HG02885 (cell line): ENCODE measurements around the gene PPP1R1C.
"Not testable (repeated sequence)": the region's sequence is repeated elsewhere in the genome, so short reads cannot be mapped to it uniquely, and the experiment has no call there.

Source experiments
- ATAC-seq: cut with Tn5 transposase; IDR thresholded peaks from one replicate; pipeline ENCODE4 v1.9.1; 2021; ENCODE audit warnings: mild to moderate bottlenecking; ENCODE audit not compliant: unreplicated experiment, poor library complexity

Gene PPP1R1C

GRCh38 chr2:181985632-181986205 lies at the start of gene PPP1R1C:
Gene PPP1R1C (plus strand): TSS chr2:181985853. CDS start chr2:181986111, 258 bp downstream.
- no peak for ATAC-seq

- no peak for ATAC-seq
Measured at GRCh38 chr2:181937473-181937872, 48.2 kb upstream of the PPP1R1C start.

- no peak for ATAC-seq
Measured at GRCh38 chr2:181943411-181944124, 42.1 kb upstream of the PPP1R1C start.

- ATAC-seq = no peak
Measured at GRCh38 chr2:181944164-181944913, 41.3 kb upstream of the PPP1R1C start.

GRCh38 chr2:181944914-181945291 lies 40.8 kb upstream of the PPP1R1C start:
- ATAC-seq = no peak

GRCh38 chr2:181946444-181947127 lies 39.1 kb upstream of the PPP1R1C start:
- ATAC-seq = no peak

GRCh38 chr2:181947273-181947672 lies 38.4 kb upstream of the PPP1R1C start:
- ATAC-seq = no peak

GRCh38 chr2:181948227-181948626 lies 37.4 kb upstream of the PPP1R1C start:
- no peak for ATAC-seq

- no peak for ATAC-seq
Measured at GRCh38 chr2:181949047-181949446, 36.6 kb upstream of the PPP1R1C start.

- no peak for ATAC-seq
Measured at GRCh38 chr2:181952404-181953226, 33.0 kb upstream of the PPP1R1C start.

- ATAC-seq = peak; percentile 85
Measured at GRCh38 chr2:181953881-181954537, 31.6 kb upstream of the PPP1R1C start.

- ATAC-seq = peak; percentile 15
Measured at GRCh38 chr2:181954538-181954883, 31.1 kb upstream of the PPP1R1C start.

GRCh38 chr2:181955010-181955409 lies 30.6 kb upstream of the PPP1R1C start:
- ATAC-seq = no peak

- not testable (repeated sequence) for ATAC-seq
Measured at GRCh38 chr2:181955866-181956265, 29.8 kb upstream of the PPP1R1C start.

GRCh38 chr2:181957668-181958067 lies 28.0 kb upstream of the PPP1R1C start:
- ATAC-seq = no peak

- ATAC-seq = no peak
Measured at GRCh38 chr2:181958726-181959125, 26.9 kb upstream of the PPP1R1C start.

GRCh38 chr2:181959508-181959907 lies 26.1 kb upstream of the PPP1R1C start:
- ATAC-seq = no peak

GRCh38 chr2:181961167-181961566 lies 24.5 kb upstream of the PPP1R1C start:
- not testable (repeated sequence) for ATAC-seq

GRCh38 chr2:181962142-181962541 lies 23.5 kb upstream of the PPP1R1C start:
- no peak for ATAC-seq
